Sigmoid colon (tissue), 7 donors: ENCODE results near the gene SUSD1. TPM values are rescaled to one million over a fixed set of nuclear protein-coding genes. Genes with fewer than 3 reads are reported as not detected.
"Not testable (repeated sequence)": the region's sequence is repeated elsewhere in the genome, so short reads cannot be mapped to it uniquely, and the experiment has no call there.

Experiments
- DNase-seq: peaks from one replicate; pipeline ENCODE4 v3.0.0-alpha.2; 2019
- H3K27ac ChIP-seq, 4 donors: fragments of 200-600 bp; sonication (generic); one replicate each; pipeline ENCODE4 v1.5.1; 2016 to 2019; ENCODE audit warnings: mild to moderate bottlenecking in 1 of 4
- H3K27me3 ChIP-seq, 3 donors: fragments of 200-600 bp; sonication (generic); one replicate each; pipeline ENCODE4 v1.5.1; 2019; ENCODE audit warnings: mild to moderate bottlenecking in 1 of 3
- H3K36me3 ChIP-seq, 4 donors: fragments of 200-600 bp; sonication (generic); one replicate each; pipeline ENCODE4 v1.5.1; 2016 to 2019
- H3K4me1 ChIP-seq, 4 donors: fragments of 200-600 bp; sonication (generic); one replicate each; pipeline ENCODE4 v1.5.1; 2017 to 2019
- H3K4me3 ChIP-seq, 4 donors: fragments of 200-600 bp; sonication (generic); one replicate each; pipeline ENCODE4 v1.5.1; 2017 to 2019; ENCODE audit warnings: mild to moderate bottlenecking in 2 of 4, moderate library complexity in 1 of 4
- H3K9me3 ChIP-seq, 4 donors: fragments of 200-600 bp in 3 of 4; sonication (generic) in 3 of 4; one replicate each; pipeline versions ENCODE4 v1.5.1 to v1.6.1; 2013 to 2019
- EP300 ChIP-seq, 4 donors: sonication (generic); formaldehyde crosslinking; IDR thresholded peaks; one replicate each; pipeline ENCODE4 v1.6.1; 2017; ENCODE audit warnings: antibody characterized with exemption in 4 of 4
- POLR2A ChIP-seq, 2 donors: fragments of 450-650 bp; IDR thresholded peaks; one replicate each; pipeline ENCODE4 v1.6.1; 2016; ENCODE audit warnings: antibody characterized with exemption in 2 of 2, mild to moderate bottlenecking in 2 of 2, moderate library complexity in 2 of 2
- POLR2AphosphoS5 ChIP-seq, 4 donors: sonication (generic); formaldehyde crosslinking; IDR thresholded peaks; one replicate each; pipeline ENCODE4 v1.6.1; 2017; ENCODE audit warnings: antibody characterized with exemption in 4 of 4
- WGBS, 2 donors: extraction: QIAGEN DNeasy Blood & Tissue Kit; methylation state at CpG; one replicate each; pipeline ENCODE4 v1.1.7; 2013; 5-methylcytosine and 5-hydroxymethylcytosine counted together
- intact Hi-C: fragments of 100-400 bp; cut with DNase I; formaldehyde crosslinking; loops from one replicate; pipeline ENCODE4 v1.15.1; 2023
- polyA plus RNA-seq, 3 donors: library from polyadenylated mRNA; stranded (reverse); fragments of 200-250 nt; gene quantifications; one replicate each; pipeline ENCODE4 v1.2.3, GENCODE V29; 2013
- total RNA-seq, 4 donors: library from RNA; depleted of rRNA; stranded (reverse); fragments of >200 nt; gene quantifications; one replicate each; pipeline ENCODE4 v1.1.0, GENCODE V29; 2016
- TF ChIP-seq, protein P1 (sequence below), 4 experiments: fragments of 450-650 bp in 3 of 4; fragments of 200-600 bp in 1 of 4; IDR thresholded peaks; one replicate each; pipeline ENCODE4 v1.5.1; 2016 to 2019; ENCODE audit warnings: antibody characterized with exemption in 4 of 4, mild to moderate bottlenecking in 3 of 4, moderate library complexity in 2 of 4
- donor health status: healthy with polysubstance abuse.
- donor health status: Bipolar disorder and iron deficiency.
- donor health status: healthy.

The SUSD1 gene
- total and polyA plus RNA-seq, 7 donors: 1.8 to 10.7 (median 4.7) TPM

DNA sequence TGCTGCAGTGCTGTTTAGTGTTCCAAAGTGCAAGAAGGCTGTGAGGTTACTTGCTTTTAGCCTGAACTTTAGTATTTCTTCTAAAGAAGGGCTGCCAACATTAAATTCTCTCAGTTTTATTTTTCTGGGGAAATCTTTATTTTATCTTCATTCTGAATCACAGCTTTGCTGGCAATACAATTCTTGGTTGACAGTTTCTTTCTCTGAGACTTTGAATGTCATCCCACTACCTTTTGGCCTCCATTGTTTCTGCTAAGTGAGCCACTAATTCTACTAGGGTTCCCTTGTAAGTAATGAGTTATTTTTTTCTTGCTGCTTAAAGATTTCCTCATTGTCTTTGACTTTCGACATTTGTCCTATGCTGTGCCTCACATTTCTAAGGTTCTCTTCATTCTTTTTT is 32.4 kb upstream of the SUSD1 start:
- Histone ChIP-seq H3K27ac (no peak overlapping the region), H3K4me1 (no peaks in the 10 kb centered on the region), H3K9me3 (peaks cover 0 to 11% (median 4%) of the 10 kb centered on the region in 4 donors), H3K4me3 (no peak overlapping the region), H3K27me3 (no peaks in the 10 kb centered on the region), H3K36me3 (peaks cover 0 to 50% (median 6%) of the 10 kb centered on the region in 4 donors)
- intact Hi-C loops: no loop called here
- 92 to 100% methylated on average over 1 of the region's 1 CpG for WGBS, 2 donors
- no peak for DNase-seq
- TF ChIP-seq EP300 (IDR thresholded peaks at IDR 0.05) (no peak), POLR2A (IDR thresholded peaks at IDR 0.05) (no peak), POLR2AphosphoS5 (IDR thresholded peaks at IDR 0.05) (no peak)
- TF ChIP-seq, protein P1, sequence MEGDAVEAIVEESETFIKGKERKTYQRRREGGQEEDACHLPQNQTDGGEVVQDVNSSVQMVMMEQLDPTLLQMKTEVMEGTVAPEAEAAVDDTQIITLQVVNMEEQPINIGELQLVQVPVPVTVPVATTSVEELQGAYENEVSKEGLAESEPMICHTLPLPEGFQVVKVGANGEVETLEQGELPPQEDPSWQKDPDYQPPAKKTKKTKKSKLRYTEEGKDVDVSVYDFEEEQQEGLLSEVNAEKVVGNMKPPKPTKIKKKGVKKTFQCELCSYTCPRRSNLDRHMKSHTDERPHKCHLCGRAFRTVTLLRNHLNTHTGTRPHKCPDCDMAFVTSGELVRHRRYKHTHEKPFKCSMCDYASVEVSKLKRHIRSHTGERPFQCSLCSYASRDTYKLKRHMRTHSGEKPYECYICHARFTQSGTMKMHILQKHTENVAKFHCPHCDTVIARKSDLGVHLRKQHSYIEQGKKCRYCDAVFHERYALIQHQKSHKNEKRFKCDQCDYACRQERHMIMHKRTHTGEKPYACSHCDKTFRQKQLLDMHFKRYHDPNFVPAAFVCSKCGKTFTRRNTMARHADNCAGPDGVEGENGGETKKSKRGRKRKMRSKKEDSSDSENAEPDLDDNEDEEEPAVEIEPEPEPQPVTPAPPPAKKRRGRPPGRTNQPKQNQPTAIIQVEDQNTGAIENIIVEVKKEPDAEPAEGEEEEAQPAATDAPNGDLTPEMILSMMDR (IDR thresholded peaks at IDR 0.05): no peak

DNA sequence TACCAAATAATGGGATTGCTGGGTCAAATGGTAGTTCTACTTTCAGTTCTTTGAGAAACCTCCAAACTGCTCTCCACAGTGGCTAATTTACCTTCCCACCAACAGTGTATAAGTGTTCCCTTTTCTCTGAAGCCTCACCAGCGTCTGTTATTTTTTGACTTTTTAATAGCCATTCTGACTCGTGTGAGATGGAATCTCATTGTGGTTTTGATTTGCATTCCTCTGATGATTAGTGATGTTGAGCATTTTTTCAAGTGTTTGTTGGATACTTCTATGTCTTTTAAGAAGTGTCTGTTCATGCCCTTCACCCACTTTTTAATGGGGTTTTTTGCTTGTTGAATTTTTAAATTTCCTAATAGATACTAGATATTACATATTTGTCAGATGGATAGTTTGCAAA is 28.4 kb upstream of the SUSD1 start:
- H3K27me3 ChIP-seq: no peaks in the 10 kb centered on the region
- no peak overlapping the region for H3K4me3 ChIP-seq
- TF ChIP-seq EP300 (IDR thresholded peaks at IDR 0.05) (no peak), POLR2A (IDR thresholded peaks at IDR 0.05) (no peak), POLR2AphosphoS5 (IDR thresholded peaks at IDR 0.05) (no peak)
- TF ChIP-seq, protein P1 (IDR thresholded peaks at IDR 0.05): no peak
- DNase-seq: no peak
- peaks cover 0 to 10% (median 4%) of the 10 kb centered on the region in 4 donors for H3K9me3 ChIP-seq
- intact Hi-C loops: no loop called here
- peaks cover 0 to 13% (median 2%) of the 10 kb centered on the region in 4 donors for H3K36me3 ChIP-seq
- H3K27ac ChIP-seq: no peak overlapping the region
- 78 to 89% methylated on average over 2 of the region's 2 CpGs for WGBS, 2 donors
- no peaks in the 10 kb centered on the region for H3K4me1 ChIP-seq

DNA sequence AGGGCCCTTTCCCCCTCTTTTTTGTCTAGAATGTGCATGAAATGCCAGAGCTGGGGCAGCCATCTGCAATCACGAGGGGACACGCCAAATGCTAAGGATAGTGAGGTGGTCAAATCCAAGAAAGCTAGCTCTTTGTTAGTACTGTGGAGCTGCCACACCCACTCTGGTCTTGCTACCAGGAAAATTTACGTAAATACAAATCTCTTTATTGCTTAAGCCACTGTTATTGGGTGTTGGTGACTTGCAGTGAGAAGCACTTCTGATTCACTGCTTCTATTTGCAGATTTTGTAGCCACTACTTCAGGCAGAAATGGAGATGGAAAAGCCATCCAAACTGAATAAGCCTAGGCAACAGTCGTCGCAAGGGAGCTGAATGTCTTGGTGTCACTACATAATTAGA is 25.6 kb upstream of the SUSD1 start:
- H3K9me3 ChIP-seq: no peaks in the 10 kb centered on the region
- H3K36me3 ChIP-seq: no peaks in the 10 kb centered on the region
- no peak for TF ChIP-seq POLR2A (IDR thresholded peaks at IDR 0.05)
- TF ChIP-seq EP300 (IDR thresholded peaks at IDR 0.05): no peak
- no peak overlapping the region for H3K4me3 ChIP-seq
- no peaks in the 10 kb centered on the region for H3K27me3 ChIP-seq
- H3K4me1 ChIP-seq: no peaks in the 10 kb centered on the region
- intact Hi-C loops: no loop called here
- no peak overlapping the region for H3K27ac ChIP-seq
- DNase-seq: no peak
- 43 to 84% methylated on average over 5 of the region's 5 CpGs for WGBS, 2 donors

DNA sequence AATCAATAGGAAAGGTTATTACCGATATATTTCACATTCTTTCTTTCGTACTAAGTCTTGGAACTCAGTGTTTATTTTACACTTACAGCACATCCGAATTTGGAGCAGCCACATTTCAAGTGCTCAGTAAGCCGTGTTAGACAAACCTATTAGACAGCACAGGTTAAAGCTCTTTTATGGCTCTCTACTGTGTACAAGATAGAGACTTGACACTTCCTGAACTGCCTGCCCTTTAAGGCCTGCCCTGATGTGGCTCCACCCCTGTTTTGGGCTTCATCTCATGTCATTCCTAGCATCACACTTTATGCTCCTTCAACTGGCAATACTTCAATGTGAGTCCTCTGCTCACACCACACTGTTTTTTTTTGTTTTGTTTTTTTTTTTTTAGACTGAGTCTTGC is 23.5 kb upstream of the SUSD1 start:
- intact Hi-C loops: no loop called here
- no peak for DNase-seq
- no peaks in the 10 kb centered on the region for H3K36me3 ChIP-seq
- 17 to 57% methylated on average over 4 of the region's 4 CpGs for WGBS, 2 donors
- H3K4me3 ChIP-seq: no peak overlapping the region
- H3K27ac ChIP-seq: no peak overlapping the region
- H3K27me3 ChIP-seq: no peaks in the 10 kb centered on the region
- no peaks in the 10 kb centered on the region for H3K9me3 ChIP-seq
- TF ChIP-seq POLR2AphosphoS5 (IDR thresholded peaks at IDR 0.05) (no peak), EP300 (IDR thresholded peaks at IDR 0.05) (no peak), POLR2A (IDR thresholded peaks at IDR 0.05) (no peak)
- TF ChIP-seq, protein P1 (IDR thresholded peaks at IDR 0.05): no peak
- no peaks in the 10 kb centered on the region for H3K4me1 ChIP-seq

DNA sequence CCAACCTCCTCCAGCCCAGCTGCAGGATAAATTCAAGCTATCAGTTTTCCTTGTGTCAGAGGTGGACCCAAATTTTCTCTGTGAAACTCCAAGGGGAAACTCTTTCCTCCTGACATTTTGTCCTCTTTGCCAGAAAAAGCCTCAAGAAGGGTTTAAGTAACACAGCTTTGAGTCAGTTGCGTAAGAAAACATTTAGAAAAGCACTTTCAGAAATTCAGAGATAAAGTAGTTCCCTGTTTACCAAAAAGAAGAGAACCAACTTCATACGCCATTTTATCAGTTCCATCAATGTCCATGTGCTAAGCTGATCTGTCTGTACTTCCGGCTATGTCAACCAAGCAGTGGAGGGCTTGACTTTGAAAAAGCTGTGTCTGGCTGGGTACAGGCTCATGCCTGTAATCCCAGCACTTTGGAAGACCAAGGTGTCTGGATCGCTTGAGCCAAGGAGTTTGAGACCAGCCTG is 19.9 kb upstream of the SUSD1 start:
- 94 to 96% methylated on average over 4 of the region's 4 CpGs for WGBS, 2 donors
- DNase-seq: no peak
- Histone ChIP-seq H3K36me3 (no peaks in the 10 kb centered on the region), H3K27me3 (no peaks in the 10 kb centered on the region), H3K4me3 (no peak overlapping the region), H3K4me1 (no peaks in the 10 kb centered on the region), H3K27ac (no peak overlapping the region), H3K9me3 (no peaks in the 10 kb centered on the region)
- intact Hi-C loops: no loop called here
- no peak for TF ChIP-seq POLR2A (IDR thresholded peaks at IDR 0.05)

DNA sequence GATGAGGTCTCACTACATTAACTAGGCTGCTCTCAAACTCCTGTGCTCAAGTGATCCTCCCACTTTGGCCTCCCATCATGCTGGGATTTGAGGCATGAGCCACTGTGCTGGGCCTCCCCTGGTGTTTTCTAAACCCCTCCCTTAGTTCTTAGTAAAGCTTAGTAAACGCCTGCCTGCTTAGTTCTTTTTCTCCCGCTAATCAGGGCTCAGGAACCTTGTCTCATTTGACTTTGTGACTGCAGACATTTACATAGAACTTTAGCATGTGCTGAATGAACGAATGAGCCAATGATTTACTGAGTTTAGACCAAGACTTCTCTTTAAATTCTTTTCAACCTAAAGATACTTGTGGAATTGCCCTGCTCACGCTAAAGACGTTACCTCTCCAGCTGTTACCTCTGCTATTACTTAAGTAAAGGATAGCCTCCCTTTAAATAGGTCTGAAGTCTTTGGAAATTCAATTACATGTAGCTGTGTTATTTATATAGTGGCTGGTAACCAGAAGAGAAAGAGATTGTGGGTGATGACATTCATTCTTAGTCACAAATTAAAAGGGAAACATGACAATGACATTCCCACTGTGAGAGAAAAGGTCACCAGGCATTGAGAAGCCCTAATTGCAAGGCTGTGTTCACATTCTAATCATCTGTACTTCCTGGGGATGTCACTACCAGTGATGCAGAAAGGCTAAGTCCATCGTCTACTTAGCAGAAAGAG is 18.6 kb upstream of the SUSD1 start:
- 87 to 93% methylated on average over 6 of the region's 6 CpGs for WGBS, 2 donors
- H3K4me3 ChIP-seq: no peak overlapping the region
- intact Hi-C loops: no loop called here
- H3K27ac ChIP-seq: no peak overlapping the region
- TF ChIP-seq, protein P1 (IDR thresholded peaks at IDR 0.05): no peak
- TF ChIP-seq EP300 (IDR thresholded peaks at IDR 0.05): no peak
- TF ChIP-seq POLR2AphosphoS5 (IDR thresholded peaks at IDR 0.05): no peak
- no peak for TF ChIP-seq POLR2A (IDR thresholded peaks at IDR 0.05)
- no peaks in the 10 kb centered on the region for H3K36me3 ChIP-seq
- no peak for DNase-seq
- no peaks in the 10 kb centered on the region for H3K4me1 ChIP-seq
- H3K9me3 ChIP-seq: no peaks in the 10 kb centered on the region
- no peaks in the 10 kb centered on the region for H3K27me3 ChIP-seq

DNA sequence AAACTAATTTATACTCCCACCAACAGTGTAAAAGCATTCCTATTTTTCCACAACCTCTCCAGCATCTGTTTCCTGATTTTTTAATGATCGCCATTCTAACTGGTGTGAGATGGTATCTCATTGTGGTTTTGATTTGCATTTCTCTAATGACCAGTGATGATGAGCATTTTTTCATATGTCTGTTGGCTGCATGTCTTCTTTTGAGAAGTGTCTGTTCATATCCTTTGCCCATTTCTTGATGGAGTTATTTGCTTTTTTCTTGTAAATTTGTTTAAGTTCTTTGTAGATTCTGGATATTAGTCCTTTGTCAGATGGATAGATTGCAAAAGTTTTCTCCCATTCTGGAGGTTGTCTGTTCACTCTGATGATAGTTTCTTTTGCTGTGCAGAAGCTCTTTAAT is 15.2 kb upstream of the SUSD1 start:
- H3K9me3 ChIP-seq, intact Hi-C loops, H3K27ac ChIP-seq, H3K4me3 ChIP-seq, H3K27me3 ChIP-seq, H3K36me3 ChIP-seq, H3K4me1 ChIP-seq, DNase-seq: not testable (repeated sequence)
- WGBS, 2 donors: 94% methylated on average over 1 of the region's 1 CpG
